Cerebellar nuclear complex (tissue), 1 donor: ENCODE data around the gene SMARCB1.
"Not testable (repeated sequence)": the region's sequence is repeated elsewhere in the genome, so short reads cannot be mapped to it uniquely, and the experiment has no call there.

Source experiments
- DNase-seq, 2 experiments: peaks; one replicate each; lab custom pipeline; 2025; lab: John Stamatoyannopoulos, UW

The SMARCB1 gene

DNA sequence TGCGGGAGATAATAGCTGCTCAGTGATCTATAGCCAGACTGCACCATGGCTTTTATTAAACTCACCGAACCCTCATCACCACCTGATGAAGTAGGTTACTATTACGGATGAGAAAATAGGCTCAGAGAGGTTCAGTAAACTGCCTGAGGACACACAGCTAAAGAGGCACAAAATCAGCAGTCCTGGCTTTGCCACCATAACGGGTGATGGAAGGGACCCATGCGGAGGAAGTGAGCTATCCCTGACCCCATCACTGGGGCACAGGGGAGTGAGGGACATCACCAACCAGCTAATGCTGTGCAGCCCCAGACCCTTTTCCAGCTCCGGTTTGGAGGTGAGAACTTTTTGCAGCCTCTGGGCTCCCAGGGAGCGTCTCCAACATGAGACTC is 59.3 kb downstream of the SMARCB1 start:
- DNase-seq, result no peak

DNA sequence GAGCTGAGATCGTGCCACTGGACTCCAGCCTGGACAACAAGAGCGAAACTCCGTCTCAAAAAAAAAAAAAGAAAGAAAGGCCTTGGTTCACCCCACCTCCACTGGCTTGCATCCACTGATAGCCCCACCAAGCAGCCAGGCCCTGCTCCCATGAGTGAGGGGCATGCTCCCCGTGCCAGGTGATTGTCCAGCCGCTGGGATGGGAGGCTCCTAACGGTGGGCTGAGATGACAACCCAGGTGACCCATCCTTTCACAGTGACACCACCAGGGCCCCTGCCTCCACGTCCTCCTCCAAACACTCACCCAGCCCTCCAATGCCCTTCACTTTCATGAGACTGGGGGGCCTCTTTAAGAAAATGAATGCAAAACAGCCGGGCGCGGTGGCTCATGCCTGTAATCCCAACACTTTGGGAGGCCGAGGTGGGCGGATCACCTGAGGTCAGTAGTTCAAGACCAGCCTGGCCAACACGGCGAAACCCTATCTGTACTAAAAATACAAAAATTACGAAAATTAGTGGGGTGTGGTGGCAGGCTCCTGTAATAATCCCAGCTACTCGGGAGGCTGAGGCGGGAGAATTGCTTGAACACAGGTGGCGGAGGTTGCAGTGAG is 60.6 kb downstream of the SMARCB1 start:
- DNase-seq, result no peak

DNA sequence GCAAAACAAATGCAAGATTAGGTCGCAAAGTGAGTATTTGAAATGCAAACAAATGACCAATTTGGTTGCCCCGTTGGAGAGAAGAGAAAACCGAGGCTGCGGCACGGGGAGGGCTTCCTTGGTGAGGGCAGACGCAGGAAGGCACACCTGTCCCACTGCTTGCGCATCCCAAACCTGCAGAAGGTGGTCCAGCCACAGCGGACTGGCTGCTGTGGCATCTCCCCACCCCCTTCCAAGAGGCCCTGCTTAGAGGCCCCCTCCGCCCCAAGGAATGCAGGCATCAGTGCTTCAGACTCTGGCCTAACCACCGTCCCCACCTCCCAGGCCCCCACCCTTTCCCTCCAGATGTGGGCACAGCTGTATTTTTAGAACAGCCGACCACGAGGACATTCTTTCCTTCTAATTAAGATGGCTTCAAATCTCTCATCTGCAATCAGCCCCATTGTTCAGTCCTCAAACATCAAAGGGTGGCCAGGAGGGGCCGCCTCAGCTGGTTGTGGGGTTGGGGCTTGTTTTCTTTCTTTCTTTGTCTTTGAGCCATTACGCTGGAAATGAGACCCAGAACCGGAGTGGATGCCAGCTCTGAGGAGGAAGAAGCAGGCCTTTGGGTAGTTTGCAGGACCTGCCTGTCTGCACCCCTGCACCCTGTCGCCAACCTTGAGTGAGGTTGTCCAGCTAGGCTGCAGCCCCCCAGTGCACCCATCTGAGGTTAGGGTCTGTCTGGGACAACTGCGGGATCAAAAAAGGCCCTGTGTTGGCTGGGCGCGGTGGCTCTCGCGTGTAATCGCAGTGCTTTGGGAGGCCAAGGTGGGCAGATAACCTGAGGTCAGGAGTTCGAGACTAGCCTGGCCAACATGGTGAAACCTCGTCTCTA is 61.5 kb downstream of the SMARCB1 start:
- DNase-seq, result no peak

DNA sequence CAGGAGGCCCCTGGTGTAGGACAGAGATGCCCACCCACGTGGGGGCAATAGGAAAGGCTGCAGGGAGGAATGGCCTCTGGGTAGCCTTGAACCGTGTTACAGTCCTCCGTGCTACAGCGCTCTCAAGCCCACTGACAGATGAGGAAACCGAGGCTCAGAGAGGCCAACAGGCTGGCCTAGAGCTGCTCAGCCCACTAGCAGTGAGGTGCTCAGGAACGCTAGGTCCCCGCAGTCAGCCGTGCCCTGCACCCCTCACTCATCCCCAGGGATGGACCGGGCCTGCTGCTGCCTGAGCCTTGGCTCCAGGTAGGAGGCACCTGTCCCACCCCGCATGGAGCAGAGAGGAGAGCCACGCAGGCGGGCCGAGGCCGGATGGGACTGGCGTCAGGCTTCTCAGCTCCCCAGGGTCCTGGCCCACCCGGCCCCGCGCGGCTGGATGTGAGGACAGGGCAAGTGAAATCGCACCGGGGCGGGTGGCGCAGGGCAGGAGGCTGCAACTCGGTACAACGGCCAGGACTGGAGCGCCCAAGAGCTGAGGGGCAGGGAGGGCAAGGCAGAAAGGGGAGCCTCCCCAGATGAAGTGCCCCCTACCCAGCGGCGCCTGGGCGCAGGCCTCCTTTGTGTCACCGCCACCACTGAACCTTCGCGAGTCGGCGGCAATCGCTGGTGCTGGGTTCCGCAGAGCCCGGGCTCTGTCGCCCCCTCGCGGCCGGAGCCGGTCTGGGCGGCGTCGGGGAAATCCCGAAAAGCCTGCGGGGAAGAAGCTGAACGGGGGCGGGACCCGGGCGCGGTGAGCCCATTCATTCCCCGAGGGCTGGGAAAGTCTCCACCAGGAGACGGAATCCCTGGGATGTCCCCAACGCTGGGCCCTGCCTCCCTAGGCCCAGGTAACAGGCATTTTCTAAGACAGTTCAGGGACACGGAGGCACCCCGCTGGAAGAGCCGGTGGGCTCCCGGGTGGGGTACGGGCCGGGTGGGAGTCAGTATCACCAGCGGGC is 62.5 kb downstream of the SMARCB1 start:
- DNase-seq, result peak in 1 of 2 experiments; percentile 34

DNA sequence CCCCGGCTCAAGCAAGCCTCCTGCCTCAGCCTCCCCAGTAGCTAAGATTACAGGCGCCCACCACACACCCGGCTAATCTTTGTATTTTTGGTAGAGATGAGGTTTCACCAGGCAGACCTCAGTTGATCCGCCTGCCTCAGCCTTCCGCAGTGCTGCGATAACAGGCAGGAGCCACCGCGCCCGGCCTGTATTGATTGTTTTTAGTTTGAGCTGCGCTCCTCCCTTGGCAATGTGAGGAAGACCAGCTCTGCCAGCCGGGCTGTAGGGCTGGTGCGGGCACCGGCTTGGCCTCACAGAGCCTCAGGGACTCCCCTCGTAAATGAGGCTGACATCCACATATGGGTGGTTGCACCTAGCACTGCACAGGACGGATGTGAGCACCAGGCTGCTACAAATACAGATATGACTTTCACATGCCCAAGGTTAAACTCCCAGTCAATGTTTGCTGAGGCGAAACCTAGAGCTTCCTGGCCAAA is 63.4 kb downstream of the SMARCB1 start:
- no peak for DNase-seq

DNA sequence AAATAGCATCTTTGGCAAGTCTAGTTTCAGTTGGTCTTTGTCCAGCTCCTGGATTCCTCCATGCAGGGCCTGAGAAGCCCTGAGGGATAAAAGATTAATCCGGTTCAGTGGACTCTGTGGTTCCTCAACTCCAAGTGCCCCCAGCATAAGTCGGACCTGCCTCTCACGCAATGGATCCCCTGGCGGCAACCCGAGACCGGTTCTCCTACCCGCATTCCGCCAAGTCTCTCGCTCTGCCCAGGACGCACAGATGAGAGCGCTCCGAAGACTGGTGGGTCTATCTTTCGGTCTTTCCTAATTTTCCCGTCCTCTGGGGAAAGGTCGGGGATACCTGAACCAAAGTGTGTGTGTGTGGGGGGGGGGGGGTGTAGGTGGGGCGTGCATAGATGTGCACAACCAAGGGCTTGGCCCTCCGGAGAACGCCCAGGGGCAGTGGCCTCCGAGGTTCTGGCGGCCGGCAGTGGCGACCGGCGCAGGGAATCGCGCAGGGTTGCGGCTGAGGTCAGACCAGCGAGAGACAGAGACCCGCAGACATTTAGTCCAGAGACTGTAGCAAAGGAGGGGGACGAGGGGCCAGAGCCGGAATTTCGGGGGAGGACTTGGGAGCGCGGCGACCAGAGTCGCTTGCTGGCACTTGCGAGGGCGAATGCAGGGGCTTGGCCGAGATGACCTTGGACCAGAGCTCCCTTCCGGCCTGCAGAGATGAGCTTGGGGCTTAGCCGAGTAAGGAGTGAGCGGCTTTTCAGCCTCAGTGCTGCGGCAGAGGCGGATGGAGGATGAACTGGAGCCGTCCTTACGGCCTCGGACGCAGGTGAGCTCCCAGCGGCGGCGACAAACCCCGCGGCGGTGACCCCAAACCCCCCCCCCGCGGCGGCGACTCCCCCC is 70.2 kb downstream of the SMARCB1 start:
- no peak for DNase-seq

DNA sequence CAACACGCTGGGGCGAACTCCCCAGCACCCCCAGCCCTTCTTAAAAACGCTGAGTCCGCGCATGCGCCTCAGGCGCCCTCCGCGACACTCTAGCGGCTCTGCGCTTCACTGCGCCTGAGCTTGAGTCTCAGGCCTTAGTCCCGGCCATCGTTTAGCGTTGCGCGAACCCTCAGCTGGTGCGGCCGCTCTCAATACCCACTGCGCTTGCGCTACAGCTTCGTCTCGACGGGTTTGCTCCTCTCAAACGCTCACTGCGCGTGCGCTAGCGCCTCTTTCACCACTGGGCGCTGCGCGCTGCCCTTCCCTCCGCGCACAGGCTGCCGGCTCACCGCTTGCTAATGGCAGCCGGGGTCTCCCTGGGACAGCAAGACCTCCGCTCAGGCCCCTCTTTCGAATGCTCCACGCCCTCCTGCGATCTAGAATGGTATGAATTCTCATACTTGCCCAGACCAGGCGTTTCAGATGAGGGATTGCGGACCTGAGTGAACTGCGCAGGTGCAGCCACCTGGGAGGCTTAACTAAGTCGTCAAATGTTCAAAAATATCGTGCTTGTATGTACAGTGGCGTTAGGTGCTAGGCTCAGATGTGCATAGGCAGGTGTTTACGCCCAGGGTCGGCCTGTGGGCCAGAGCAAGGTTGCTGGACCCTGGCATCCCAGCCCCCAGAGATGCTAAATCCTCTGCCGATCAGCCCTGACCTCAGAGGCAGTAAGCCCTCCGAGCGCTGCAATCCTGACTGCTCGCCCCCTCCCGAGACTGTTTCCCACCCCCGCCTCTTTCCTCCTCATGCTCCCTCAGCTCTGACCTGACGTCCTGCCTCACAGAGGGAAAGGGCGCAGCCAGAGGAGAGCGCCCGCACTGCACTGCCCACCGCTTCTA is 71.1 kb downstream of the SMARCB1 start, which contains the start of gene SLC2A11:
Gene SLC2A11 (plus strand): TSS at position 270 of the 878 bp plus-strand sequence. CDS start 125 bp downstream, at position 395.
- peak; percentile 71 to 86 for DNase-seq

DNA sequence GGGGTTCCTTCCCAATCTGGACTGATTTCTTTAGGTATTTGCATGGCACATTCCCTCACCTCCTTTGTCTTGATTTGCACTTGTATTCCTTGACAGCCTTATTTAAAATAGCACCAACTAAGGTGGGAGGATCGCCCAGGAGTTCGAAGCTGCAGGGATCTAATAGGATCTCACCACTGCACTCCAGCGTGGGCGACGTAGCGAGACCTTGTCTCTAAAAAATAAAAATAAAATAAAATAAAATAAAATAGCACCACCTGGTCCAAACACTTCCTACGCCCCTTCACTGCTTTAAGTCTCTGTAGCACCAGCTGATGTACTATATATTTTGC is 71.7 kb downstream of the SMARCB1 start:
- no peak for DNase-seq

DNA sequence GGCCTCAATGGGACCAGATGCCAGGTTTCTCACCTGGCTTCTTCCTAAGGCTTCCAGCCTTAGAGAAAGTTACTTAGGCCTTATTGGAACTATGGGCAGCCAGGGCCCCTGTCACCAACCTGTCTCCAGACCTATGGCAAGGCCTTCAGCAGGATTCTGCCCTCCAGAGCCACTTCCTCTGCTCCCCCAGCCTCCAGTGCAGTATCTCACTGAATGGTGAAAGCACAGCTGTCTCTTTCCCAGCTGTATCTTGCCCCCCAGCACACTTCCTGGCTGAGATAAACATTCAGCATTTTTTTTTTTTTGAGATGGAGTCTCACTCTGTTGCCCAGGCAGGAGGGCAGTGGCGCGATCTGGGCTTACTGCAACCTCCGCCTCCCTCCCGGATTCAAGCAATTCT is 72.4 kb downstream of the SMARCB1 start:
- no peak for DNase-seq

DNA sequence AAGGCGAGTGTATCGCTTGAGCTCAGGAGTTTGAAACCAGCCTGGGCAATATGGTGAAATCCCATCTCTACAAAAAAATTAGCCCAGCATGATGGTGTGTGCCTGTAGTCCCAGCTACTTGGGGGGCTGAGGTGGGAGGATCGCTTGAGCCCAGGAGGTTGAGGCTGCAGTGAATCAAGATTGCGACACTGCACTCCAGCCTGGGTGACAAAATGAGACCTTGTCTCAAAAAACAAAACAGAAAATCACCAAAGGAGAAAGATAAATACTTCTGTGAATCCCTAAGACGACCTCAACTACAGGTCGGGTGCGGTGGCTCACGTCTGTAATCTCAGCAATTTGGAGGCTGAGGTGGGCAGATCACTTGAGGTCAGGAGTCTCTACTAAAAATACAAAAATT is 73.4 kb downstream of the SMARCB1 start:
- not testable (repeated sequence) for DNase-seq

DNA sequence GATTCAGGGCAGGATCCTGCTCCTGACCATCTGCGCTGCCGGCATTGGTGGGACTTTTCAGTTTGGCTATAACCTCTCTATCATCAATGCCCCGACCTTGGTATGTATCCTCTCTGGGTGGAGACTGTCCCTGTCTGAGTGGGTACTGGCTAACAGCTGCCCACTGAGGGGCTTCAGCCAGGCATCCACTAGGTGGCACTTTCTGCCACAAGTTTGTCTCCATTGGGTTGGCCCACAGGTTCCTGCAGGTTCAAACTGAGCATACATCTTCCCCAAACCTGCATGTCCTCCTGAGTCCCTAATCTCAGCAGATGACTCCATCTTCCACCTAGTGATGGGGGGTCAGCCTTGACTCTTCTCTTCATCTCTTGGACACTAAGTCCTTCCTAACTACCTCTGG is 75.3 kb downstream of the SMARCB1 start:
- DNase-seq, result no peak

DNA sequence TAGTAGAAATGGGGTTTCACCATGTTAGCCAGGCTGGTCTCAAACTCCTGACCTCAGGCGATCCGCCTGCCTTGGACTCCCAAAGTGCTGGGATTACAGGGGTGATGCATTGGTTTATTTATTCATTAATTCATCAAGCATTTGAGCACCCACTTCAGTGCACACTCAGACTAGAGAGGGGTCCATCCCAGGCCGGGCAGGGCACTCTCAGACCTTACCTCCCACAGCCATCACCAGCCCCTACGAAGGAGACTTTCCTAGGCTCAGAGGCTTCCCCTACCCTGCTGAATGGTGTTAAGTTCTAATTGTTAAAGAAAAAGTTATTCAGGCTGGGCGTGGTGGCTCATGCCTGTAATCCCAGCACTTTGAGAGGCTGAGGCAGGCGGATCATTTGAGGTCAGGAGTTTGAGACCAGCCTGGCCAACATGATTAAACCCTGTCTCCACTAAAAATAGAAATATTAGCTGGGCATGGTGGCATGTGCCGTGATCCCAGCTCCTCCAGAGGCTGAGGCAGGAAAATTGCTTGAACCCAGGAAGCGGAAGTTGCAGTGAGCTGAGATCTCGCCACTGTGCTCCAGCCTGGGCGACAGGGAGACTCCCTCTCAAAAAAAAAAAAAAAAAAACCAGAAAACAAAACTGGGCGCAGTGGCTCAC is 77.9 kb downstream of the SMARCB1 start:
- not testable (repeated sequence) for DNase-seq

DNA sequence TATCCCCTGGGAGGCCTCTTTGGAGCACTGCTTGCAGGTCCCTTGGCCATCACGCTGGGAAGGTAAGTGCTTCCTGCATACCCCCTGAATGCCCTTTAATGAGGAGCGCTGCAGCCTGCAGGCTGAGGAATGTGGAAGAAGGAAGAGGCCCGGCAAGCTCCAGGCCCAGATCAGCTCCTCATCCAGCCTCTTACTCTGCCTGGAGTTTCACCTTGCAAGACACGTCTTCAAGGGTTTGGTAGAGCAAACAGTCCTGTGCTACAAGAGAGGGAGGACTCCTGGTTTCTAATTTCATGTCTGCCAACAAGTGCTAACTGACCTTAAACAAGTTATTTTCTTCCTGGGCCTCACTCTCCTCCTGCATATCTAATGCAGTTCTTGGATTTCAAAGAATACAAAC is 81.8 kb downstream of the SMARCB1 start:
- DNase-seq, result no peak

DNA sequence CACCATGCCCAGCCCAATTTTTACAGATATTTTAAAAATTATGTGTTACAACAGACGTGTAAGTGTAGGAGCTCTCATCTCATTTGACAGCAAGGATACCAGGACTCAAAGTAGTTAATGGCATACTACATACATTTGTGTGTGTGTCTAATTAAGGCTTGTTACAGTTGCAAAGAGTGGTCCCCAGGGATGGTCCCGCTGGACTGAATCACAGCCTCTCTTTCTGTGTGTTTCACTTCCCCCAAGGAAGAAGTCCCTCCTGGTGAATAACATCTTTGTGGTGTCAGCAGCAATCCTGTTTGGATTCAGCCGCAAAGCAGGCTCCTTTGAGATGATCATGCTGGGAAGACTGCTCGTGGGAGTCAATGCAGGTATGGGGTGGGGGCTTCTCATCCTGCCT is 88.1 kb downstream of the SMARCB1 start:
- DNase-seq, result no peak

DNA sequence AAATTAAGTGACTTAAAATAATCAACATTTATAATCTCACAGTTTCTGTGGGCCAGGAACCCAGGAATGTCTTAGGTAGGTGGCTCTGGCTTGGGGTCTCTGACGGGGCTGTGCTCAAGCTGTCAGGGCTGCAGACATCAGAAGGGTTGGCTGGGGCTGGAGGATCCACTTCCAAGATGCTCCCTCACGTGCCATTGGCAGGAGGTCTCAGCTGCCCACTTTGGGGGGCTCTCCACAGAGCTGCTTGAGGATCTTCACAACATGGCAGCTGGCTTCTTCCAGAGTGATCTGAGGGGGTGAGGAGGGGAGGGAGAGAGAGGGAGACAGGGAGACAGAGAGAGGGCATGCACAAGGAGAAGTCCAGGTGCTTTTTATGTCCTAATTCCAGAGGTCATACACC is 89.0 kb downstream of the SMARCB1 start:
- no peak for DNase-seq

DNA sequence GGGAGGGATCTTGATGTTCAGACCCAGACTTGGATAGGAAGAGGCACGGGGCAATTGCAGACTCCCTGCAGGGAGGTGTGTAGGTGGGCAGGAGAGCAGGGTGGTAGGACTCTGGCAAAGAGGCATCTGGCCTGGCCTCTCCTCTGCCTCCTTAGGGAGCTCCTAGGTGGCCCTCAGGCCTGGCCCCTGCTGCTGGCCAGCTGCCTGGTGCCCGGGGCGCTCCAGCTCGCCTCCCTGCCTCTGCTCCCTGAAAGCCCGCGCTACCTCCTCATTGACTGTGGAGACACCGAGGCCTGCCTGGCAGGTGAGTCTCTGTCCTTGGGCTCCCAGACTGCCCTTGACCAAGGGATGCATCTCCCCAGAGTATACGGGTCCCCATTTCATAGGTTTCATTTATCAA is 90.8 kb downstream of the SMARCB1 start:
- DNase-seq, result no peak

DNA sequence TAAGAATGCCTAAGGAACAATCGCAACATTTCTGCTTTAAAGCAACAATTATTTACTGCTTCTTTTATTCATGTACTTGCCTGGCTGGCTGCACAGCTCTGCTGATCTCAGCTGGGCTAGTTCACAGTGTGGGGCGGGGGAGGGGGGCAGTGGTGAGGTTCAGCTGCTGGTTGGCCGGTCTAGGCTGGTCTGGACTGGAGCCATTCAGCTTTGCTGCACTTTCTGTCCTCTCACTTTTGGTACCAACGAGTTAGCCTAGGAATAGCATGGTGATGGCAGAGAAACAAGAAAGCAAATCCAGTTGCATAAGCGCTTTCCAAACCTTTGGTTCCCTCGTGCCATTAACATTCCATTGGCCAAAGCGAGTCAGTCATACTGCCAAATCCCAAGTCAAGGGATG is 91.5 kb downstream of the SMARCB1 start:
- DNase-seq, result no peak

DNA sequence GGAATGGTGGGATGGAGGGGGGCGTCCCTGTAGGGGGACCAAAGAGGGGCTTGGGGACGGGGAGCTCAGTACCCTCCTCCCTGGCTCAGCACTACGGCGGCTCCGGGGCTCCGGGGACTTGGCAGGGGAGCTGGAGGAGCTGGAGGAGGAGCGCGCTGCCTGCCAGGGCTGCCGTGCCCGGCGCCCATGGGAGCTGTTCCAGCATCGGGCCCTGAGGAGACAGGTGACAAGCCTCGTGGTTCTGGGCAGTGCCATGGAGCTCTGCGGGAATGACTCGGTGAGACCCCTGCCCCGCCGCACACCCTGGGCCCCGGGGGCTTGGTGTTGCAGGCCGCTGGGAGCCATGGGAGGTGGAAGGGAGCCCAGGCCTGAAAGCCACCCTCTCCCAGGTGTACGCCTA is 95.6 kb downstream of the SMARCB1 start:
- no peak for DNase-seq

DNA sequence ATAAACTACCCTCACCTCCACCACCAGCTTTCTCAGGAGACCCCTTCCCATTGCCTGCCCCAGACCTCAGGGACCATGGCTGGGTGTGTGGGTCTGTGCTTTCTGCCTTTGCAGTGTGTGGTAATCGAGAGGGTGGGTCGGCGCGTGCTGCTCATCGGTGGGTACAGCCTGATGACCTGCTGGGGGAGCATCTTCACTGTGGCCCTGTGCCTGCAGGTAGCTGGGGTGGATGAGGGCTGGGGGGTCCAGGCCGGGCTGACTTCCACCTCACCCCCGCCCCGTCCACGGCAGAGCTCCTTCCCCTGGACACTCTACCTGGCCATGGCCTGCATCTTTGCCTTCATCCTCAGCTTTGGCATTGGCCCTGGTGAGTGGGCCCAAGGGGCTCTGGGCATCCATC is 96.9 kb downstream of the SMARCB1 start:
- no peak for DNase-seq

DNA sequence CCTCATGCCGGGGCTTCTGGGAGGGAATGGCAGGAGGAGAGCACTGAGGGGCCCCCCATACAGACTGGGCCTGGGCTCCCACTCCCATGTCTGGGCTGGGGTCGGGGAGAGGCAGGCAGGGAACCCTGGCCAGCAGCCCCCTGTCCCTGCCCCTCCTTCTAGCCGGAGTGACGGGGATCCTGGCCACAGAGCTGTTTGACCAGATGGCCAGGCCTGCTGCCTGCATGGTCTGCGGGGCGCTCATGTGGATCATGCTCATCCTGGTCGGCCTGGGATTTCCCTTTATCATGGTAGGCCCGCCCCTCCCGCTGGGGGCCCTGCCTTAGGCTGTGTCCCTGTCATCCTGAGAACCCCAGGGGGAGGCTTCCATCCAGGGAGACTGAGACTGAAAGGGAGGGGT is 97.4 kb downstream of the SMARCB1 start:
- peak in 1 of 2 experiments; percentile 5 for DNase-seq
